K562 (cell line): Measurements from ENCODE around the gene ZBTB26. TPM values are rescaled to one million over a fixed set of nuclear protein-coding genes. Genes with fewer than 3 reads are reported as not detected.

Source experiments
- CC2D1A ChIP-seq: fragments of 450-650 bp; IDR thresholded peaks from 2 replicates; pipeline ENCODE4 v1.6.1; 2017; ENCODE audit warnings: mild to moderate bottlenecking
- E2F8 ChIP-seq: fragments of 450-650 bp; IDR thresholded peaks from 2 replicates; pipeline ENCODE4 v1.7.1; 2018; ENCODE audit warnings: mild to moderate bottlenecking, low read depth; ENCODE audit not compliant: partially characterized antibody
- GMEB1 ChIP-seq: fragments of 250-450 bp; sonication (Bioruptor Pico); IDR thresholded peaks from 2 replicates; pipeline ENCODE4 v1.4.0; 2020; ENCODE audit warnings: mild to moderate bottlenecking
- PHB2 ChIP-seq: fragments of 450-650 bp; IDR thresholded peaks from 2 replicates; pipeline ENCODE4 v1.6.1; 2017; ENCODE audit warnings: low read depth
- PHF21A ChIP-seq: fragments of 450-650 bp; IDR thresholded peaks from 2 replicates; pipeline ENCODE4 v1.6.1; 2017; ENCODE audit warnings: low read depth, borderline replicate concordance
- SNIP1 ChIP-seq: fragments of 450-650 bp; IDR thresholded peaks from 2 replicates; pipeline ENCODE4 v1.7.1; 2017; ENCODE audit warnings: low read depth, mild to moderate bottlenecking
- TAF1 ChIP-seq: IDR thresholded peaks from 2 replicates; pipeline ENCODE4 v1.6.1; 2011; ENCODE audit warnings: mild to moderate bottlenecking, low read length, moderate library complexity; ENCODE audit not compliant: insufficient read depth, control insufficient read depth, severe bottlenecking; ENCODE audit errors: extremely low read depth
- THAP7 ChIP-seq: fragments of 250-450 bp; sonication (Bioruptor Pico); IDR thresholded peaks from 2 replicates; pipeline ENCODE4 v1.5.0; 2021
- U2AF1 ChIP-seq: fragments of 200-400 bp; formaldehyde crosslinking; optimal IDR thresholded peaks from 2 replicates; pipeline ENCODE3; 2017; ENCODE audit warnings: mild to moderate bottlenecking, low read depth, low read length, moderate library complexity
- ZNF133 ChIP-seq: fragments of 250-450 bp; sonication (Bioruptor Pico); IDR thresholded peaks from 2 replicates; pipeline ENCODE4 v1.4.0; 2020; ENCODE audit warnings: mild to moderate bottlenecking
- ZNF175 ChIP-seq: fragments of 200-800 bp; sonication (Bioruptor generic); IDR thresholded peaks from 2 replicates; pipeline ENCODE4 v1.6.1; 2016; ENCODE audit warnings: low read depth, mild to moderate bottlenecking, missing genetic modification characterization, missing compliant biosample characterization
- ZNF511 ChIP-seq: sonication (generic); formaldehyde crosslinking; IDR thresholded peaks from 2 replicates; pipeline ENCODE4 v1.8.0; 2022; ENCODE audit warnings: mild to moderate bottlenecking, missing genetic modification reagents
- ZNF609 ChIP-seq: sonication (generic); formaldehyde crosslinking; IDR thresholded peaks from 2 replicates; pipeline ENCODE4 v1.8.1; 2023; ENCODE audit warnings: missing genetic modification reagents, mild to moderate bottlenecking, borderline replicate concordance
- ZNF740 ChIP-seq, 3 experiments: fragments of 200-800 bp in 1 of 3; sonication (Bioruptor generic) in 1 of 3; sonication (generic) in 1 of 3; formaldehyde crosslinking in 1 of 3; IDR thresholded peaks; 2 replicates each; pipeline versions ENCODE4 v1.6.1 to v1.8.0; 2016 to 2022; ENCODE audit warnings: mild to moderate bottlenecking in 2 of 3, missing compliant biosample characterization in 2 of 3, missing genetic modification characterization in 2 of 3, missing genetic modification reagents in 1 of 3
- polyA plus RNA-seq, 8 experiments: library from polyadenylated mRNA; depleted of rRNA in 4 of 8; stranded (reverse) in 5 of 8; unstranded in 3 of 8; fragments of >200 nt; fragmentation: Nextera tagmentation in 2 of 8; fragmentation: Illumina TruSeq in 1 of 8; extraction: Ambion mirVana in 2 of 8; extraction: Trizol in 1 of 8; gene quantifications; 2 replicates each; pipeline versions ENCODE4 v1.2.1 to v1.2.3, GENCODE V29; 2011 to 2014; ENCODE audit warnings: inconsistent platforms in 1 of 8, missing spikeins in 1 of 8
- total RNA-seq, 7 experiments: library from RNA; depleted of rRNA in 6 of 7; stranded (reverse); fragments of >200 nt in 6 of 7; fragmentation: Illumina TruSeq in 2 of 7; extraction: Trizol in 2 of 7; gene quantifications; 2 replicates each; pipeline versions ENCODE4 v1.2.1 to v1.2.3, GENCODE V29; 2011 to 2021; ENCODE audit warnings: low replicate concordance in 1 of 7

The ZBTB26 gene
- total and polyA plus RNA-seq, 9 of the 15 experiments (the other 6 are each of a cell fraction or from before 2014, with no cell fraction given) = 2.4 to 20.7 (median 5.0) TPM

GRCh38 chr9:122912964-122913673 lies 18.2 kb downstream of the ZBTB26 start, which contains the start of gene ZBTB6 (continued):
- no peak for TF ChIP-seq ZNF609 (CRISPR knock-in tag)
- TF ChIP-seq E2F8 = peak; percentile 93
- TF ChIP-seq ZNF740 (CRISPR knock-in tag; IDR thresholded peaks at IDR 0.05) = no peak
- no peak for TF ChIP-seq ZNF740 (tag; IDR thresholded peaks at IDR 0.05)
- TF ChIP-seq ZNF133 = no peak
- peak; percentile 32; the same call in 1 of the 2 replicates for TF ChIP-seq ZNF511 (CRISPR knock-in tag)
- no peak for TF ChIP-seq U2AF1
- TF ChIP-seq THAP7 = no peak
- TF ChIP-seq ZNF175 (CRISPR knock-in tag) = peak; percentile 28; the same call in 1 of the 2 replicates
- no peak for TF ChIP-seq SNIP1
- no peak for TF ChIP-seq GMEB1
- TF ChIP-seq TAF1 = peak; percentile 80
- no peak for TF ChIP-seq PHB2
- peak; percentile 73; the same call in 1 of the 2 replicates for TF ChIP-seq CC2D1A
- no peak for TF ChIP-seq PHF21A
